HepG2 (cell line): Measurements from ENCODE around the gene AARSD1. TPM values are rescaled to one million over a fixed set of nuclear protein-coding genes. Genes with fewer than 3 reads are reported as not detected.

Source experiments
- HDAC1 ChIP-seq: sonication (generic); formaldehyde crosslinking; IDR thresholded peaks from 2 replicates; pipeline ENCODE4 v1.5.1; 2020; ENCODE audit warnings: mild to moderate bottlenecking, missing genetic modification reagents
- HOXA3 ChIP-seq: sonication (generic); formaldehyde crosslinking; IDR thresholded peaks from 2 replicates; pipeline ENCODE4 v1.5.0; 2020; ENCODE audit warnings: missing genetic modification reagents
- NFKBIZ ChIP-seq: IDR thresholded peaks from 2 replicates; pipeline ENCODE4 v1.6.1; 2018; ENCODE audit warnings: missing genetic modification reagents, missing compliant biosample characterization
- NR2F2 ChIP-seq: IDR thresholded peaks from 2 replicates; pipeline ENCODE4 v1.6.1; 2012; ENCODE audit warnings: low read depth, inconsistent platforms, borderline replicate concordance
- PHF21A ChIP-seq: sonication (generic); formaldehyde crosslinking; IDR thresholded peaks from 2 replicates; pipeline ENCODE4 v1.5.0; 2020; ENCODE audit warnings: mild to moderate bottlenecking, missing genetic modification reagents
- SMC3 ChIP-seq: IDR thresholded peaks from 2 replicates; pipeline ENCODE4 v1.6.1; 2011; ENCODE audit warnings: low read length, improper control_type of control experiment
- SOX6 ChIP-seq, 2 experiments: fragments of 450-650 bp in 1 of 2; sonication (generic) in 1 of 2; formaldehyde crosslinking in 1 of 2; IDR thresholded peaks; 2 replicates each; pipeline versions ENCODE4 v1.4.0 to v1.6.1; 2017 to 2020; ENCODE audit warnings: antibody characterized with exemption in 1 of 2, mild to moderate bottlenecking in 1 of 2, missing genetic modification reagents in 1 of 2
- ZNF484 ChIP-seq: sonication (generic); formaldehyde crosslinking; IDR thresholded peaks from 2 replicates; pipeline ENCODE4 v1.5.1; 2020; ENCODE audit warnings: mild to moderate bottlenecking, low read depth, missing genetic modification reagents, borderline replicate concordance
- polyA plus RNA-seq, 8 experiments: library from polyadenylated mRNA; depleted of rRNA in 3 of 8; stranded (reverse) in 7 of 8; unstranded in 1 of 8; fragments of >200 nt; fragmentation: Illumina TruSeq in 4 of 8; extraction: Trizol in 4 of 8; gene quantifications; 2 replicates each; pipeline versions ENCODE4 v1.2.1 to v1.2.3, GENCODE V29; 2011 to 2016; ENCODE audit warnings: low read depth in 4 of 8, missing spikeins in 1 of 8, mixed read lengths in 1 of 8; ENCODE audit not compliant: insufficient read depth in 1 of 8
- total RNA-seq, 5 experiments: library from RNA; depleted of rRNA; stranded (reverse); fragments of >200 nt; fragmentation: Illumina TruSeq; extraction: Trizol; gene quantifications; 2 replicates each; pipeline ENCODE4 v1.2.3, GENCODE V29; 2016; ENCODE audit warnings: low read depth in 1 of 5
- TF ChIP-seq, protein P1 (sequence below): sonication (generic); formaldehyde crosslinking; IDR thresholded peaks from 2 replicates; pipeline ENCODE4 v1.5.1; 2020; ENCODE audit warnings: mild to moderate bottlenecking, moderate library complexity, missing genetic modification reagents
- TF ChIP-seq, protein P2 (sequence below), 2 experiments: sonication (generic) in 1 of 2; formaldehyde crosslinking in 1 of 2; IDR thresholded peaks; 2 replicates each; pipeline versions ENCODE4 v1.4.0 to v1.6.1; 2018 to 2020; ENCODE audit warnings: missing genetic modification reagents in 2 of 2, borderline replicate concordance in 1 of 2, low read depth in 1 of 2, mild to moderate bottlenecking in 1 of 2, missing biosample characterization in 1 of 2
- TF ChIP-seq, protein P3 (sequence below): sonication (generic); formaldehyde crosslinking; conservative IDR thresholded peaks from 2 replicates; pipeline ENCODE4 v1.4.0; 2020; ENCODE audit warnings: mild to moderate bottlenecking, missing genetic modification reagents, moderate library complexity
- TF ChIP-seq, protein P4 (sequence below): sonication (generic); formaldehyde crosslinking; IDR thresholded peaks from 2 replicates; pipeline ENCODE4 v1.4.0; 2020; ENCODE audit warnings: missing genetic modification reagents, mild to moderate bottlenecking, borderline replicate concordance
- TF ChIP-seq, protein P5 (sequence below): IDR thresholded peaks from 2 replicates; pipeline ENCODE4 v1.6.1; 2018; ENCODE audit warnings: missing genetic modification reagents, mild to moderate bottlenecking, missing compliant biosample characterization

The AARSD1 gene
- total and polyA plus RNA-seq, 2 of the 13 experiments (the other 11 are each of a cell fraction or from before 2014, with no cell fraction given), result 24.7 to 29.3 TPM

DNA sequence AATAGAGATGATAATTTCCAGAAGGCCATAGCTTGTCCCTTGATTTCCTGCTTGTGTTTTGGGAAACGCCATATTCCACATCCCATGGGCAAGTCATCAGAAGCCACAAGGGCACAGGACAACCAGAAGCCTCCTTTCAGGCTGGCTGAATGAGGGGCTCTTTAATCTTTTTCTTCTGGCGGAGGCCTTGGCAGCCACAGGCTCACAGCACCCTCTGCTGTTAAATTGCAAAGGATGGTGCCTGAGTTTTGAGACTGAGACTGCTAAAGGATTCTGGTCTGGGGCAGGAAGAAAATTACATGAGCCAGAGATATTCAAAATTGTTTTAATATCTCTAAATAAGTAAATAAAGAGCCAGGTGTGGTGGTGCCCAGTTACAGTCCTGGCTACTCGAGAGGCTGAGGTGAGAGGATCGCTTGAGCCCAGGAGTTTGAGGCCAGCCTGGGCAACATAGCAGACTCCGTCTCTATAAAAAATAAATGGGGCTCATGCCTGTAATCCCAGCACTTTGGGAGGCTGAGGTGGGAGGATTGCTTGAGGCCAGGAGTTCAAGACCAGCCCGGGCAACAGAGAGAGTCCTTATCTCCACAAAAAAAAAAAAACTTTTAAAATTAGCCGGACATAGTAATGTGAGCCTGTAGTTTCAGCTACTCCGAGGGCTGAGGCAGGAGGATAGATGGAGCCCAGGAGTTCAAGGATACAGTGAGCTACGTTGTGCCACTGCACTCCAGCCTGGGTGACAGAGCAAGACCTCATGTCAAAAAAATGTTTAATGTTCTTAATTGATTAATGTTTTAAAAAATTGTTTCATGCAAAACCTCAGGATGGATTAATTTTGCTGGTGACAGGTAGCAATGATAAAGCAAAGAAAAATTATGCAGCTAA is 26.3 kb downstream of the AARSD1 start (continued):
- TF ChIP-seq, protein P1, sequence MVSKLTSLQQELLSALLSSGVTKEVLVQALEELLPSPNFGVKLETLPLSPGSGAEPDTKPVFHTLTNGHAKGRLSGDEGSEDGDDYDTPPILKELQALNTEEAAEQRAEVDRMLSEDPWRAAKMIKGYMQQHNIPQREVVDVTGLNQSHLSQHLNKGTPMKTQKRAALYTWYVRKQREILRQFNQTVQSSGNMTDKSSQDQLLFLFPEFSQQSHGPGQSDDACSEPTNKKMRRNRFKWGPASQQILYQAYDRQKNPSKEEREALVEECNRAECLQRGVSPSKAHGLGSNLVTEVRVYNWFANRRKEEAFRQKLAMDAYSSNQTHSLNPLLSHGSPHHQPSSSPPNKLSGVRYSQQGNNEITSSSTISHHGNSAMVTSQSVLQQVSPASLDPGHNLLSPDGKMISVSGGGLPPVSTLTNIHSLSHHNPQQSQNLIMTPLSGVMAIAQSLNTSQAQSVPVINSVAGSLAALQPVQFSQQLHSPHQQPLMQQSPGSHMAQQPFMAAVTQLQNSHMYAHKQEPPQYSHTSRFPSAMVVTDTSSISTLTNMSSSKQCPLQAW (CRISPR knock-in tag), result 0 out of 2 replicates have a peak, but pooled peaks have one; percentile 36
- TF ChIP-seq SMC3 (peak; percentile 99), PHF21A (CRISPR knock-in tag) (peak; percentile 63; the same call in 1 of the 2 replicates), ZNF484 (CRISPR knock-in tag) (no peak), HDAC1 (peak; percentile 9; the same call in 1 of the 2 replicates), NFKBIZ (0 out of 2 replicates have a peak, but pooled peaks have one; percentile 29), SOX6 (IDR thresholded peaks at IDR 0.05) (no peak), SOX6 (CRISPR knock-in tag; IDR thresholded peaks at IDR 0.05) (0 out of 2 replicates have a peak, but pooled peaks have one; percentile 16), NR2F2 (no peak), HOXA3 (0 out of 2 replicates have a peak, but pooled peaks have one; percentile 37)
- TF ChIP-seq, protein P2, sequence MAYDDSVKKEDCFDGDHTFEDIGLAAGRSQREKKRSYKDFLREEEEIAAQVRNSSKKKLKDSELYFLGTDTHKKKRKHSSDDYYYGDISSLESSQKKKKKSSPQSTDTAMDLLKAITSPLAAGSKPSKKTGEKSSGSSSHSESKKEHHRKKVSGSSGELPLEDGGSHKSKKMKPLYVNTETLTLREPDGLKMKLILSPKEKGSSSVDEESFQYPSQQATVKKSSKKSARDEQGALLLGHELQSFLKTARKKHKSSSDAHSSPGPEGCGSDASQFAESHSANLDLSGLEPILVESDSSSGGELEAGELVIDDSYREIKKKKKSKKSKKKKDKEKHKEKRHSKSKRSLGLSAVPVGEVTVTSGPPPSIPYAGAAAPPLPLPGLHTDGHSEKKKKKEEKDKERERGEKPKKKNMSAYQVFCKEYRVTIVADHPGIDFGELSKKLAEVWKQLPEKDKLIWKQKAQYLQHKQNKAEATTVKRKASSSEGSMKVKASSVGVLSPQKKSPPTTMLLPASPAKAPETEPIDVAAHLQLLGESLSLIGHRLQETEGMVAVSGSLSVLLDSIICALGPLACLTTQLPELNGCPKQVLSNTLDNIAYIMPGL (CRISPR knock-in tag; IDR thresholded peaks at IDR 0.05; ENCODE audit: borderline replicate concordance in 1 of 2, low read depth in 1 of 2), result peak; percentile 49 to 66; a peak in 1 of 4 replicates
- TF ChIP-seq, protein P3, sequence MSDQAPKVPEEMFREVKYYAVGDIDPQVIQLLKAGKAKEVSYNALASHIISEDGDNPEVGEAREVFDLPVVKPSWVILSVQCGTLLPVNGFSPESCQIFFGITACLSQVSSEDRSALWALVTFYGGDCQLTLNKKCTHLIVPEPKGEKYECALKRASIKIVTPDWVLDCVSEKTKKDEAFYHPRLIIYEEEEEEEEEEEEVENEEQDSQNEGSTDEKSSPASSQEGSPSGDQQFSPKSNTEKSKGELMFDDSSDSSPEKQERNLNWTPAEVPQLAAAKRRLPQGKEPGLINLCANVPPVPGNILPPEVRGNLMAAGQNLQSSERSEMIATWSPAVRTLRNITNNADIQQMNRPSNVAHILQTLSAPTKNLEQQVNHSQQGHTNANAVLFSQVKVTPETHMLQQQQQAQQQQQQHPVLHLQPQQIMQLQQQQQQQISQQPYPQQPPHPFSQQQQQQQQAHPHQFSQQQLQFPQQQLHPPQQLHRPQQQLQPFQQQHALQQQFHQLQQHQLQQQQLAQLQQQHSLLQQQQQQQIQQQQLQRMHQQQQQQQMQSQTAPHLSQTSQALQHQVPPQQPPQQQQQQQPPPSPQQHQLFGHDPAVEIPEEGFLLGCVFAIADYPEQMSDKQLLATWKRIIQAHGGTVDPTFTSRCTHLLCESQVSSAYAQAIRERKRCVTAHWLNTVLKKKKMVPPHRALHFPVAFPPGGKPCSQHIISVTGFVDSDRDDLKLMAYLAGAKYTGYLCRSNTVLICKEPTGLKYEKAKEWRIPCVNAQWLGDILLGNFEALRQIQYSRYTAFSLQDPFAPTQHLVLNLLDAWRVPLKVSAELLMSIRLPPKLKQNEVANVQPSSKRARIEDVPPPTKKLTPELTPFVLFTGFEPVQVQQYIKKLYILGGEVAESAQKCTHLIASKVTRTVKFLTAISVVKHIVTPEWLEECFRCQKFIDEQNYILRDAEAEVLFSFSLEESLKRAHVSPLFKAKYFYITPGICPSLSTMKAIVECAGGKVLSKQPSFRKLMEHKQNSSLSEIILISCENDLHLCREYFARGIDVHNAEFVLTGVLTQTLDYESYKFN (CRISPR knock-in tag), result 0 out of 2 replicates have a peak, but pooled peaks have one; percentile 22
- TF ChIP-seq, protein P4, sequence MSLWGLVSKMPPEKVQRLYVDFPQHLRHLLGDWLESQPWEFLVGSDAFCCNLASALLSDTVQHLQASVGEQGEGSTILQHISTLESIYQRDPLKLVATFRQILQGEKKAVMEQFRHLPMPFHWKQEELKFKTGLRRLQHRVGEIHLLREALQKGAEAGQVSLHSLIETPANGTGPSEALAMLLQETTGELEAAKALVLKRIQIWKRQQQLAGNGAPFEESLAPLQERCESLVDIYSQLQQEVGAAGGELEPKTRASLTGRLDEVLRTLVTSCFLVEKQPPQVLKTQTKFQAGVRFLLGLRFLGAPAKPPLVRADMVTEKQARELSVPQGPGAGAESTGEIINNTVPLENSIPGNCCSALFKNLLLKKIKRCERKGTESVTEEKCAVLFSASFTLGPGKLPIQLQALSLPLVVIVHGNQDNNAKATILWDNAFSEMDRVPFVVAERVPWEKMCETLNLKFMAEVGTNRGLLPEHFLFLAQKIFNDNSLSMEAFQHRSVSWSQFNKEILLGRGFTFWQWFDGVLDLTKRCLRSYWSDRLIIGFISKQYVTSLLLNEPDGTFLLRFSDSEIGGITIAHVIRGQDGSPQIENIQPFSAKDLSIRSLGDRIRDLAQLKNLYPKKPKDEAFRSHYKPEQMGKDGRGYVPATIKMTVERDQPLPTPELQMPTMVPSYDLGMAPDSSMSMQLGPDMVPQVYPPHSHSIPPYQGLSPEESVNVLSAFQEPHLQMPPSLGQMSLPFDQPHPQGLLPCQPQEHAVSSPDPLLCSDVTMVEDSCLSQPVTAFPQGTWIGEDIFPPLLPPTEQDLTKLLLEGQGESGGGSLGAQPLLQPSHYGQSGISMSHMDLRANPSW (CRISPR knock-in tag), result no peak
- TF ChIP-seq, protein P5, sequence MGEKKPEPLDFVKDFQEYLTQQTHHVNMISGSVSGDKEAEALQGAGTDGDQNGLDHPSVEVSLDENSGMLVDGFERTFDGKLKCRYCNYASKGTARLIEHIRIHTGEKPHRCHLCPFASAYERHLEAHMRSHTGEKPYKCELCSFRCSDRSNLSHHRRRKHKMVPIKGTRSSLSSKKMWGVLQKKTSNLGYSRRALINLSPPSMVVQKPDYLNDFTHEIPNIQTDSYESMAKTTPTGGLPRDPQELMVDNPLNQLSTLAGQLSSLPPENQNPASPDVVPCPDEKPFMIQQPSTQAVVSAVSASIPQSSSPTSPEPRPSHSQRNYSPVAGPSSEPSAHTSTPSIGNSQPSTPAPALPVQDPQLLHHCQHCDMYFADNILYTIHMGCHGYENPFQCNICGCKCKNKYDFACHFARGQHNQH (CRISPR knock-in tag), result peak; percentile 69; the same call in 1 of the 2 replicates
